Measurements from ENCODE around the gene TBPL1. TPM values are rescaled to one million over a fixed set of nuclear protein-coding genes. Genes with fewer than 3 reads are reported as not detected.

TBPL1 gene
- total and polyA plus RNA-seq, 12 donors = 9.0 to 18.9 (median 14.4) TPM

DNA sequence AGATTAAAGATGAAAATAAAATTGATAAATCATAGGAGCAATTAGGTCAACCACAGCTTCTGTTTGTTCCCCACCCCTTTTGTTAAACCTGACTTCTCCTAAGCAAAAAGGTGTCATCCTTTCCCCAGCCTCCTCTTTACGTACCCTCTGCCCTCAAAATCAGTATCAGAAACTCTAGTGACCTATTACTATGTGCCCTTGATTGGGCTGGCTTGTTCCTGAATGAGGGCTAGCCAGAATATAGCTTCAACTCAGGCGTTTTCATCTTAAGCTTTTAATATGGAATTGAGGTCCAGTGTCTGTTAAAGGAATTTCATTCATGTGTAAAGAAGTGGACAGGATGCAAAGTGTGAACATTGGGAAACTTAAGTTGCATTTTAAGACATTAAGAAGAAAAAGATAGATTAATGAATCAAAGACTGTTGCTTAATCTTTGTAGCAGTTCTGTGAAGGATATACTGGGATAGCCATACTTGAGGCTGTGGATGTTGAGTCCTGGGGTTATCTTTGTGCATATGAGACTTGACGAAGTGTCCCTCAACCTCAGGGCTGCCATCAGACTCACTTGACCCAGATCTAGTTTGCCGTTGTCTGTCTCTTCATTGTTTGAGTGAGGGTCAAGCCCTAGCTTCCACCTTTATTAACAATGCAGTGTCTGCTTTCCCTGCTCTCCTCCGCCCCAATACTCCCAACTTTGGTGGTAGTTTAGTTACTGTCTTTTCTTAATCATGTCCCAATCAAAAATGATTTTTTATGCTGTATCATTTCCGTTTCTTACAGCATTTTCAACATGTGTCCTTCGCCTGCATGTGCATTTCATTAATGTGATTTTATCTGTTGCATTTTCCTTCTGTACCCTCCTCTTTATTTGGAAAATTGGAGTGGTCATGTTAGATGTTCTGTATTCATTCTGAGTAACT, 1.9 kb downstream of the TBPL1 start:
- Histone ChIP-seq H3K9me3 (no peaks in the 10 kb centered on the region), H3K36me3 (no peaks in the 10 kb centered on the region), H3K27me3 (no peaks in the 10 kb centered on the region), H3K4me1 (peaks cover 0 to 57% (median 44%) of the 10 kb centered on the region in 9 donors), H3K27ac (no peak overlapping the region), H3K4me3 (peak overlapping the region in 2 of 10 donors; percentile 4 to 83)
- DNase-seq (no peak), ATAC-seq (no peak)
- no peak for TF ChIP-seq CTCF (IDR thresholded peaks at IDR 0.05)
- WGBS, 2 donors = 77 to 81% methylated on average over 7 of the region's 7 CpGs
- intact Hi-C loops (cut with DNase I) = no loop called here

DNA sequence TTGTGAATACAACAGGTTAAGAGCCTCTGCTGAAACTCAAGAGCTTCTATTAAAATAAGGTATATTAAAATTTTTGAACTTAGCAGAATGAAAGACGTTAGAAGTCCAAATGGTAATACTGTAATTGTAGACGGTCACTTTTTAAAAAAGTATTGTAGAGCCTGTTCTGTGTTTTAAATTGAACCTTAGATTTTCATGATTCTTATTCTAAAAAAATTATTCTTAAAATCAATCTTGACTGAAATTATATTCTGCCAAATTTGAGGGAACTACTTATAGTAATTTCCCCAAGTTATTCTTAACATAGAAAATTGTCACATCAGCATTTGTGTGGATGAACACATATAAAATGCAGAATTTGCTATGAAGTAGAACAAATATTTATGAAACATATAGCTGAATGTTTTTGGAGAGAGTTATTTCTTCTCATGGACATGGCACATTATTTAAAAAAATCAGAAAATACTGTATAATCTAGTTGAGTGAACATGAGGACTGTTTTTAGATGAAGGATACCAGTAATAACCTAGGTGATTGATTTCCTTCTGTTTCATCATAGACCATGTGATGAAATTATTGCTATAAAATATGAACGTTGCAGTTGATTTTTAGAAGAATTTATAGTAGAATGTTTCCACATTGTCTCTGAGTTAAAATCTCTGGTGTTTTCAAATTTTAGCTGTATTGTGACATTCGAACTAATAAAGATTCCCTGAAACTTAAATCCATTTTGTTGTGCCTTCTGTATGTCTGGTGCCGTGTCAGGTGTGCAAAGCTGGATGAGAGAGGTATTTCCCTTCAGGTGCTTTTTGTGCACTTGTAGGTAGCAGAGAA, 2.8 kb downstream of the TBPL1 start:
- ATAC-seq (no peak), DNase-seq (no peak)
- Histone ChIP-seq H3K4me3 (no peak overlapping the region), H3K27me3 (no peaks in the 10 kb centered on the region), H3K36me3 (no peaks in the 10 kb centered on the region), H3K9me3 (no peaks in the 10 kb centered on the region), H3K4me1 (peaks cover 0 to 57% (median 44%) of the 10 kb centered on the region in 9 donors), H3K27ac (no peak overlapping the region)
- WGBS, 2 donors = 87 to 89% methylated on average over 5 of the region's 5 CpGs
- no peak for TF ChIP-seq CTCF (IDR thresholded peaks at IDR 0.05)
- intact Hi-C loops (cut with DNase I) = no loop called here

DNA sequence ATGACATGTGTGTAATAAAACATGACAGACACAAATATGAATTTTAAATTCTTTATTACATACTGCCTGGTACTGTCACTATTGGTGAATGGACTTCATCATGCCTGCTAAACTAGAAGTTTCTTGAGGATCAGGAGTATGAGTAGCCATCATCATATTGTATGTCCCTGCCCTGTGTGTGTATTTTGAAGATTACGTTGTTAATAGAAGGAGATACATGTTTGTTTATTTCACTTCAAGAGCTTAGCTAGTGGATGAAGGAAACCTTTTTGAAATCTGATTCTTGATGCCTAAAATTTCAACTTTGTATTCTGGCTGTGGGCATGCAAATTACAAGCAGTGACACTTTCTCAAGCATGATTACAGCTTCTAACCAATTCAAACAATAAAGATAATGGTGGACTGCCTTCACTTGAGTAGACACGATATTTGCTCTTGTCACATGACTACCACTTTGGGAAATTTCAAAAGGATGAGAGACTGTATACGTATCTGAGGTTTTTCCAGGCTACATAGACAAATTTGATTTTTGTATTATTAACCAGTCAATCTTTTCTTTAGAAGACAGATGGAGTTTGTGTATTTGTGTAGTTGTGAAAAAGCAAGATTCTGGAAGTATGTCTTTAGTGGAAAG, 3.5 kb downstream of the TBPL1 start:
- Histone ChIP-seq H3K27ac (no peak overlapping the region), H3K9me3 (no peaks in the 10 kb centered on the region), H3K27me3 (no peaks in the 10 kb centered on the region), H3K4me1 (peaks cover 0 to 50% (median 38%) of the 10 kb centered on the region in 9 donors), H3K36me3 (no peaks in the 10 kb centered on the region), H3K4me3 (no peak overlapping the region)
- intact Hi-C loops (cut with DNase I) = no loop called here
- DNase-seq = no peak
- WGBS, 2 donors = 93 to 95% methylated on average over 3 of the region's 3 CpGs
- no peak for ATAC-seq
- no peak for TF ChIP-seq CTCF (IDR thresholded peaks at IDR 0.05)

GRCh38 chr6:133957227-133957626, 4.2 kb downstream of the TBPL1 start:
- H3K27me3 ChIP-seq = no peaks in the 10 kb centered on the region
- H3K4me1 ChIP-seq = peaks cover 0 to 49% (median 37%) of the 10 kb centered on the region in 9 donors
- H3K27ac ChIP-seq = no peak overlapping the region
- intact Hi-C loops (cut with DNase I) = no loop called here
- H3K4me3 ChIP-seq = no peak overlapping the region
- ATAC-seq (no peak), DNase-seq (no peak)
- H3K36me3 ChIP-seq = no peaks in the 10 kb centered on the region
- 91% methylated on average over 4 of the region's 4 CpGs for WGBS, 2 donors
- H3K9me3 ChIP-seq = no peaks in the 10 kb centered on the region
- no peak for TF ChIP-seq CTCF (IDR thresholded peaks at IDR 0.05)

Data from heart right ventricle (tissue), 16 donors.